T-helper 2 cell treated with Interferon-gamma antibody and Interleukin-4, amounts not matched to agents 100 ng/mL and 5 ng/mL, for 36 hours (primary cell): ENCODE results near the gene CIAO2B. TPM values are rescaled to one million over a fixed set of nuclear protein-coding genes. Genes with fewer than 3 reads are reported as not detected.

Experiments used
- intact Hi-C: fragments of 100-400 bp; cut with micrococcal nuclease; formaldehyde crosslinking; loops from one replicate; pipeline ENCODE4 v1.15.1; 2023
- total RNA-seq: library from RNA; stranded (reverse); gene quantifications from 2 replicates; pipeline ENCODE4 v1.2.3, GENCODE V29; 2022

The CIAO2B gene
- total RNA-seq, 1 donor from 2014 or later = 113 TPM

GRCh38 chr16:66894055-66894454 is 40.1 kb downstream of the CIAO2B start:
- intact Hi-C loops = loop anchor here (2.0 kb wide), 1 partner anchor 41 kb away; the partner anchor contains the start of genes CES2 and CIAO2B

- intact Hi-C loops = no loop called here
Measured at GRCh38 chr16:66891797-66892196, 42.4 kb downstream of the CIAO2B start.

GRCh38 chr16:66891360-66891759 is 42.8 kb downstream of the CIAO2B start:
- intact Hi-C loops = no loop called here

GRCh38 chr16:66890799-66891198 is 43.4 kb downstream of the CIAO2B start:
- intact Hi-C loops = no loop called here

GRCh38 chr16:66889622-66890021 is 44.6 kb downstream of the CIAO2B start:
- intact Hi-C loops = no loop called here

GRCh38 chr16:66888647-66889615 is 45.3 kb downstream of the CIAO2B start:
- intact Hi-C loops = no loop called here

GRCh38 chr16:66886914-66887313 is 47.3 kb downstream of the CIAO2B start:
- intact Hi-C loops = no loop called here

GRCh38 chr16:66886321-66886720 is 47.9 kb downstream of the CIAO2B start:
- intact Hi-C loops = no loop called here

- intact Hi-C loops = no loop called here
Measured at GRCh38 chr16:66885491-66885890, 48.7 kb downstream of the CIAO2B start.

GRCh38 chr16:66882702-66883101 is 51.5 kb downstream of the CIAO2B start:
- intact Hi-C loops = no loop called here

Other genes starting within 250 kb of the CIAO2B start
- gene CMTM4, start 237.7 kb downstream of the CIAO2B start, total RNA-seq = 0.80 and 1.0 TPM in 2 replicates
- 66.7 and 72.2 TPM in 2 replicates for gene DYNC1LI2, start 182.8 kb downstream of the CIAO2B start, total RNA-seq
- 0.11 and 0.25 TPM in 2 replicates for gene TERB1, start 132.8 kb downstream of the CIAO2B start, total RNA-seq
- gene NAE1, start 103.4 kb downstream of the CIAO2B start, total RNA-seq = 83.1 and 85.6 TPM in 2 replicates
- 0.11 and 0.20 TPM in 2 replicates for gene CA7, start 90.0 kb downstream of the CIAO2B start, total RNA-seq
- gene PDP2, start 53.9 kb downstream of the CIAO2B start, total RNA-seq = 20.1 and 25.0 TPM in 2 replicates
- gene CDH16, start 15.5 kb downstream of the CIAO2B start, total RNA-seq = not detected in 2 replicates
- 0.66 and 1.2 TPM in 2 replicates for gene RRAD, start 8.9 kb downstream of the CIAO2B start, total RNA-seq
- 35.6 and 38.3 TPM in 2 replicates for gene CES2, start 1.1 kb upstream of the CIAO2B start, total RNA-seq
- 7.9 and 10.9 TPM in 2 replicates for gene CES3, start 26.9 kb upstream of the CIAO2B start, total RNA-seq
- 39.6 and 42.2 TPM in 2 replicates for gene CES4A, start 54.2 kb upstream of the CIAO2B start, total RNA-seq
- 235 and 240 TPM in 2 replicates for gene CBFB, start 94.7 kb upstream of the CIAO2B start, total RNA-seq
- gene PHAF1, start 175.5 kb upstream of the CIAO2B start, total RNA-seq = 18.7 and 19.3 TPM in 2 replicates
- gene B3GNT9, start 216.6 kb upstream of the CIAO2B start, total RNA-seq = 8.1 and 8.3 TPM in 2 replicates
- 48.6 and 52.9 TPM in 2 replicates for gene TRADD, start 225.5 kb upstream of the CIAO2B start, total RNA-seq
- gene FBXL8, start 225.6 kb upstream of the CIAO2B start, total RNA-seq = 32.7 and 34.4 TPM in 2 replicates
- gene HSF4, start 230.3 kb upstream of the CIAO2B start, total RNA-seq = 39.3 and 43.9 TPM in 2 replicates
- 19.4 and 20.2 TPM in 2 replicates for gene NOL3, start 236.1 kb upstream of the CIAO2B start, total RNA-seq
- 50.4 and 57.4 TPM in 2 replicates for gene MATCAP1, start 249.6 kb upstream of the CIAO2B start, total RNA-seq